ENCODE data around the gene DRGX.
A peak's percentile ranks its signal among the peaks of the same experiment; 100 is the strongest.

The DRGX gene

GRCh38 chr10:49338604-49339003 lies 57.3 kb downstream of the DRGX start:
- DNase-seq (ENCODE audit: low spot score), result no peak

GRCh38 chr10:49335364-49335972 lies 60.4 kb downstream of the DRGX start:
- DNase-seq (ENCODE audit: low spot score), result peak; percentile 2

GRCh38 chr10:49334964-49335363 lies 60.9 kb downstream of the DRGX start:
- no peak for DNase-seq (ENCODE audit: low spot score)

GRCh38 chr10:49333192-49333591 lies 62.7 kb downstream of the DRGX start:
- DNase-seq (ENCODE audit: low spot score), result no peak

GRCh38 chr10:49332768-49333167 lies 63.1 kb downstream of the DRGX start:
- DNase-seq (ENCODE audit: low spot score), result no peak

GRCh38 chr10:49332333-49332732 lies 63.6 kb downstream of the DRGX start:
- DNase-seq (ENCODE audit: low spot score), result no peak

- DNase-seq (ENCODE audit: low spot score), result no peak
Observed at GRCh38 chr10:49331431-49331830, 64.5 kb downstream of the DRGX start.

- DNase-seq (ENCODE audit: low spot score), result no peak
Observed at GRCh38 chr10:49330127-49330665, 65.7 kb downstream of the DRGX start.

- no peak for DNase-seq (ENCODE audit: low spot score)
Observed at GRCh38 chr10:49329146-49329505, 66.8 kb downstream of the DRGX start.

- no peak for DNase-seq (ENCODE audit: low spot score)
Observed at GRCh38 chr10:49328401-49329145, 67.3 kb downstream of the DRGX start.

GRCh38 chr10:49327036-49327813 lies 68.7 kb downstream of the DRGX start:
- no peak for DNase-seq (ENCODE audit: low spot score)

GRCh38 chr10:49325916-49326783 lies 69.7 kb downstream of the DRGX start:
- DNase-seq (ENCODE audit: low spot score), result no peak

GRCh38 chr10:49325131-49325915 lies 70.6 kb downstream of the DRGX start:
- DNase-seq (ENCODE audit: low spot score), result no peak

- no peak for DNase-seq (ENCODE audit: low spot score)
Observed at GRCh38 chr10:49324711-49325110, 71.2 kb downstream of the DRGX start.

- DNase-seq (ENCODE audit: low spot score), result no peak
Observed at GRCh38 chr10:49323896-49324270, 72.0 kb downstream of the DRGX start.

- DNase-seq (ENCODE audit: low spot score), result no peak
Observed at GRCh38 chr10:49323171-49323895, 72.6 kb downstream of the DRGX start.

- DNase-seq (ENCODE audit: low spot score), result no peak
Observed at GRCh38 chr10:49322371-49323170, 73.3 kb downstream of the DRGX start.

GRCh38 chr10:49321021-49321420 lies 74.9 kb downstream of the DRGX start:
- no peak for DNase-seq (ENCODE audit: low spot score)

- DNase-seq (ENCODE audit: low spot score), result no peak
Observed at GRCh38 chr10:49320191-49320590, 75.7 kb downstream of the DRGX start.

- DNase-seq (ENCODE audit: low spot score), result no peak
Observed at GRCh38 chr10:49319206-49319605, 76.7 kb downstream of the DRGX start.

All from activated CD4-positive, alpha-beta T cell treated with anti-CD3 and anti-CD28 coated beads, Interleukin-2, Interleukin-4, amounts not matched to agents 100 ng/mL and 50 ng/mL, durations not matched to agents 16 hours and 8 hours (primary cell).